Astrocyte of the spinal cord (primary cell): ENCODE results near the gene TCF7L2.

ENCODE experiments used
- DNase-seq: peaks from one replicate; pipeline ENCODE4 v3.0.0; 2011; ENCODE audit warnings: low read depth, low spot score
- H3K4me3 ChIP-seq: 2 replicates; pipeline ENCODE4 v1.5.1; 2011; ENCODE audit warnings: low read depth, mild to moderate bottlenecking, low read length, moderate library complexity
- CTCF ChIP-seq: IDR thresholded peaks from 2 replicates; pipeline ENCODE4 v1.5.1; 2012; ENCODE audit warnings: low read depth, mild to moderate bottlenecking, low read length, inconsistent platforms
- in situ Hi-C: cut with HindIII; loops from 2 replicates; pipeline ENCODE4 v1.10.0; 2017; ENCODE audit warnings: low sequenced_read_pairs

TCF7L2 gene

GRCh38 chr10:113015201-113015600, 65.2 kb downstream of the TCF7L2 start:
- H3K4me3 ChIP-seq = no peak overlapping the region
- no peak for DNase-seq
- in situ Hi-C loops = no loop called here
- no peak for TF ChIP-seq CTCF

- no peak overlapping the region for H3K4me3 ChIP-seq
- TF ChIP-seq CTCF = no peak
- in situ Hi-C loops = no loop called here
- DNase-seq = no peak
Observed at GRCh38 chr10:113017376-113017775, 67.3 kb downstream of the TCF7L2 start.

- TF ChIP-seq CTCF = no peak
- H3K4me3 ChIP-seq = no peak overlapping the region
- no peak for DNase-seq
- in situ Hi-C loops = no loop called here
Observed at GRCh38 chr10:113018034-113018433, 68.0 kb downstream of the TCF7L2 start.

- in situ Hi-C loops = no loop called here
- DNase-seq = no peak
- no peak for TF ChIP-seq CTCF
- H3K4me3 ChIP-seq = no peak overlapping the region
Observed at GRCh38 chr10:113019096-113019495, 69.0 kb downstream of the TCF7L2 start.

- no peak for TF ChIP-seq CTCF
- DNase-seq = no peak
- H3K4me3 ChIP-seq = no peak overlapping the region
- in situ Hi-C loops = no loop called here
Observed at GRCh38 chr10:113019692-113020474, 69.8 kb downstream of the TCF7L2 start.

- no peak overlapping the region for H3K4me3 ChIP-seq
- no peak for DNase-seq
- in situ Hi-C loops = no loop called here
- TF ChIP-seq CTCF = no peak
Observed at GRCh38 chr10:113020475-113020753, 70.4 kb downstream of the TCF7L2 start.
